ENCODE results near the gene MAPK1. TPM values are rescaled to one million over a fixed set of nuclear protein-coding genes. Genes with fewer than 3 reads are reported as not detected.
"Not testable (repeated sequence)": the region's sequence is repeated elsewhere in the genome, so short reads cannot be mapped to it uniquely, and the experiment has no call there.

Gene MAPK1
- total and polyA plus RNA-seq, 4 donors = 16.3 to 154 (median 54.3) TPM

DNA sequence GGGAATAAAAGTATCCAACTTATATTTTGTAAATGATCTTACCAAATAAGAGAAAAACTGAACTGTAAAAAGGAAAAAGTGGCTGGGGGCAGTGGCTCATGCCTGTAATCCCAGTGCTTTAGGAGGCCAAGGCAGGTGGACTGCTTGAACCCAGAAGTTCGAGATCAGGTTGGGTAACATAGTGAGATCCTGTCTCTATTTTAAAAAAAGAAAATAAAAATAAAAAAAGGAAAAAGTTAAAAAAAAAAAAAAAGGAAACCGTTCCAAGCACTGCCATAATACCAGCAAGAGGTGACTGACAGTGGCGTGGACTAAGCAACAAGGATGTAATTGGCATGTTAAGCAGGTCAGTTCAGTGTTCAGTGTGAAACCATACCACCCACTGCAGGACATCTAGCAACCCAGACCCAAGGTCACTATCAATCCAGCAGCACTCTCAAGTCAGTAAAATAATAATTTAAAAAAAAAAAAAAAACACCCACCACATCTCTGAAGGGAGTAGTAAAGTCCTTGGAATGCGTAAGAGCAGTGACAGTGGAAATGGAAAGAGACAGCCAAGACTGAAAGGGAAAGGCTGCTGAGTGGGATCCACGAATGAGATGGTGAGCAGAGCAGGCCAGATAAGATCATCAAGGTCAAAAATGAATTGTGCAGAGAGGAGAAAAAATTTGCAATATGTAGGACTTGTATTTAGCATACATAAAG is 43.6 kb downstream of the MAPK1 start:
- WGBS, 2 donors = 70 to 78% methylated on average over 5 of the region's 5 CpGs
- Histone ChIP-seq H3K36me3 (ENCODE audit: control insufficient read depth in 4 of 4, insufficient read depth in 4 of 4, low read length in 4 of 4) (no peaks in the 10 kb centered on the region), H3K27ac (ENCODE audit: low read depth in 1 of 2, low read length in 1 of 2) (no peak overlapping the region), H3K4me1 (ENCODE audit: control insufficient read depth in 5 of 5, insufficient read depth in 5 of 5, low read length in 5 of 5) (peaks cover 0 to 19% (median 0%) of the 10 kb centered on the region in 5 donors), H3K9ac (ENCODE audit: insufficient read depth in 1 of 2, low read length in 2 of 2) (no peak overlapping the region), H3K27me3 (ENCODE audit: control insufficient read depth in 3 of 3, insufficient read depth in 3 of 3, low read length in 2 of 3) (no peaks in the 10 kb centered on the region), H3K4me3 (no peak overlapping the region), H3K9me3 (ENCODE audit: control insufficient read depth in 4 of 4, insufficient read depth in 3 of 4, low read length in 3 of 4) (no peaks in the 10 kb centered on the region)
- ATAC-seq (ENCODE audit: insufficient read depth, low FRiP score) = no peak
- TF ChIP-seq, protein P1, sequence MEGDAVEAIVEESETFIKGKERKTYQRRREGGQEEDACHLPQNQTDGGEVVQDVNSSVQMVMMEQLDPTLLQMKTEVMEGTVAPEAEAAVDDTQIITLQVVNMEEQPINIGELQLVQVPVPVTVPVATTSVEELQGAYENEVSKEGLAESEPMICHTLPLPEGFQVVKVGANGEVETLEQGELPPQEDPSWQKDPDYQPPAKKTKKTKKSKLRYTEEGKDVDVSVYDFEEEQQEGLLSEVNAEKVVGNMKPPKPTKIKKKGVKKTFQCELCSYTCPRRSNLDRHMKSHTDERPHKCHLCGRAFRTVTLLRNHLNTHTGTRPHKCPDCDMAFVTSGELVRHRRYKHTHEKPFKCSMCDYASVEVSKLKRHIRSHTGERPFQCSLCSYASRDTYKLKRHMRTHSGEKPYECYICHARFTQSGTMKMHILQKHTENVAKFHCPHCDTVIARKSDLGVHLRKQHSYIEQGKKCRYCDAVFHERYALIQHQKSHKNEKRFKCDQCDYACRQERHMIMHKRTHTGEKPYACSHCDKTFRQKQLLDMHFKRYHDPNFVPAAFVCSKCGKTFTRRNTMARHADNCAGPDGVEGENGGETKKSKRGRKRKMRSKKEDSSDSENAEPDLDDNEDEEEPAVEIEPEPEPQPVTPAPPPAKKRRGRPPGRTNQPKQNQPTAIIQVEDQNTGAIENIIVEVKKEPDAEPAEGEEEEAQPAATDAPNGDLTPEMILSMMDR (IDR thresholded peaks at IDR 0.05; ENCODE audit: control extremely low read depth, extremely low read depth) = no peak
- no peak for DNase-seq

DNA sequence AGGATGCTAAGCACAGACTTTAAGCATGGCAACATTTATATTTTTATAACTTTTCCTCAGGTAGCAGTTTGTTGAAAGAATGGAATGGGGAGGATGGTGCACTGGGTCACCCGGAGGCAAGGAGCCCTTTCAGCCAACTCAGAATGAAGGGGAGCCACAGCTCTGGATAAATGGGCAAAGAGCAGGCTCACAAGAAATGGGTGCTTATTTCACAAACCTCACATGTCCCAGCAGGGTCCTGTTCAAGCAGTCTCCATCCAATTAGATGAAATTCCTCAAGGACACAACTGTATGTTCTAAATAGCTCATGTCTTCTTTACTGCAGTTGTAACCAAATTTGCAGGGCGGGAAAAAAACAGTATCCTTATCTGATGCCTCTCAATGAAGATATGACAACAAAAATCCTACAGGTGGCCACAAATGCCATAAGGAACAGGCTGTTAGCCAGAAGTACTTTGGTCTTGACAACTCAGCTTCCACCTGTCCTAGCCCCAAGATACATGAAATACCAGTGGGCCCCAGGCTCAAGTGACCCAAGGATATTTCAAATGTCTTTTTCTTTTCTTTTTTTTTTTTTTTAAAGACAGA is 48.2 kb downstream of the MAPK1 start:
- no peak for DNase-seq
- WGBS, 2 donors = 93 to 98% methylated on average over 2 of the region's 2 CpGs
- H3K4me1 ChIP-seq (ENCODE audit: control insufficient read depth in 5 of 5, insufficient read depth in 5 of 5, low read length in 5 of 5) = peaks cover 0 to 30% (median 14%) of the 10 kb centered on the region in 5 donors
- TF ChIP-seq, protein P1 (IDR thresholded peaks at IDR 0.05; ENCODE audit: control extremely low read depth, extremely low read depth) = no peak
- no peaks in the 10 kb centered on the region for H3K9me3 ChIP-seq (ENCODE audit: control insufficient read depth in 4 of 4, insufficient read depth in 3 of 4, low read length in 3 of 4)
- H3K27me3 ChIP-seq (ENCODE audit: control insufficient read depth in 3 of 3, insufficient read depth in 3 of 3, low read length in 2 of 3) = no peaks in the 10 kb centered on the region
- no peaks in the 10 kb centered on the region for H3K36me3 ChIP-seq (ENCODE audit: control insufficient read depth in 4 of 4, insufficient read depth in 4 of 4, low read length in 4 of 4)
- ATAC-seq (ENCODE audit: insufficient read depth, low FRiP score) = no peak
- no peak overlapping the region for H3K9ac ChIP-seq (ENCODE audit: insufficient read depth in 1 of 2, low read length in 2 of 2)
- H3K27ac ChIP-seq (ENCODE audit: low read depth in 1 of 2, low read length in 1 of 2) = no peak overlapping the region
- no peak overlapping the region for H3K4me3 ChIP-seq

DNA sequence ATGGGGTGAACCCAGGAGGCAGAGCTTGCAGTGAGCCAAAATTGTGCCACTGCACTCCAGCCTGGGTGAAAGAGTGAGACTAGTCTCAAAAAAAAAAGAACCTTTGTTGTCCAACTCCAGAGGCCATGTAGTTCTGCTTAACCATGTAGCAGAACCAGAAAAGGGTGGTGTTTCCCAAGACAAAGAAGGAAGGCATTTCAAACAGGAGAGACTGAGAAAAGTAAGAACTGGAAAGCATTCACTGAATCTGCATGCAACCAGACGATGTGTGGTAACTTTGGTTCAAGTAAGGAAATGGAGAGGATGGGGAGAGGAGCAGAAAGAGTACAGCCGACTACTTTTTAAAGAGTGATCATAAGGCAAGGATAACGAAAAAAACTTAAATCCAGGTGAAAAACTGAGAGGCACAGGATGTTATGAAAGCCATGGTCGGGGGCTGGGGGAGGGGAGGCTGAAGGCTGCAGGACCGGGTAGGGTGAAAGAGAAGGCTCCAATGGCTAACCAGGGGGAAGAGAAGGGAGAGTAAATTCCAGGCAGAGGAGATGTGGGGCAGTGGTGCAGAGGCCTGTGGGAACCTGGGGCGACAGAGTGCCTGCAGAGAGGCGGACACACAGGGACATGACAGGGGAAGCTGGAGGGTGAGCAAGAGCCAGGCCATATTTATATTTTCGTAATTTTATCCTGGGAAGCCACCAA is 48.8 kb downstream of the MAPK1 start:
- H3K4me1 ChIP-seq (ENCODE audit: control insufficient read depth in 5 of 5, insufficient read depth in 5 of 5, low read length in 5 of 5) = peaks cover 0 to 30% (median 14%) of the 10 kb centered on the region in 5 donors
- H3K27me3 ChIP-seq (ENCODE audit: control insufficient read depth in 3 of 3, insufficient read depth in 3 of 3, low read length in 2 of 3) = no peaks in the 10 kb centered on the region
- H3K9ac ChIP-seq (ENCODE audit: insufficient read depth in 1 of 2, low read length in 2 of 2) = no peak overlapping the region
- no peak overlapping the region for H3K4me3 ChIP-seq
- 40 to 66% methylated on average over 8 of the region's 8 CpGs for WGBS, 2 donors
- H3K36me3 ChIP-seq (ENCODE audit: control insufficient read depth in 4 of 4, insufficient read depth in 4 of 4, low read length in 4 of 4) = no peaks in the 10 kb centered on the region
- DNase-seq (peak in 1 of 3 donors; percentile 7), ATAC-seq (ENCODE audit: insufficient read depth, low FRiP score) (no peak)
- H3K27ac ChIP-seq (ENCODE audit: low read depth in 1 of 2, low read length in 1 of 2) = peak overlapping the region in 1 of 2 donors; percentile 40
- H3K9me3 ChIP-seq (ENCODE audit: control insufficient read depth in 4 of 4, insufficient read depth in 3 of 4, low read length in 3 of 4) = no peaks in the 10 kb centered on the region
- TF ChIP-seq, protein P1 (IDR thresholded peaks at IDR 0.05; ENCODE audit: control extremely low read depth, extremely low read depth) = no peak

DNA sequence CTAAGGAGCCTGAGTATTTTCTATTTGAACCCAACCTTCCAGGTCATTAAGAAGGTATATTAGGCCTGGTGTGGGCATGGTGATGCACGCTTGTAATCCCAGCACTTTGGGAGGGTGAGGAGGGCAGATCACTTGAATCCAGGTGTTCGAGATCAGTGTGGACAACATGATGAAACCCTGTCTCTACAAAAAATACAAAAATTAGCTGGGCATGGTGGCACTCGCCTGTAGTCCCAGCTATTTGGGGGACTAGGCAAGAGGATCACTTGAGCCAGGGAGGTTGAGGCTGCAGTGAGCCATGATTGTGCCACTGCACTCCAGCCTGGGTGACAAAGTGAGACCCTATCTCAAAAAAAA is 50.0 kb downstream of the MAPK1 start:
- ATAC-seq (ENCODE audit: insufficient read depth, low FRiP score); H3K4me3 ChIP-seq; DNase-seq; H3K36me3 ChIP-seq (ENCODE audit: control insufficient read depth in 4 of 4, insufficient read depth in 4 of 4, low read length in 4 of 4); H3K9me3 ChIP-seq (ENCODE audit: control insufficient read depth in 4 of 4, insufficient read depth in 3 of 4, low read length in 3 of 4); H3K9ac ChIP-seq (ENCODE audit: insufficient read depth in 1 of 2, low read length in 2 of 2); H3K27me3 ChIP-seq (ENCODE audit: control insufficient read depth in 3 of 3, insufficient read depth in 3 of 3, low read length in 2 of 3): not testable (repeated sequence)
- H3K27ac ChIP-seq (ENCODE audit: low read depth in 1 of 2, low read length in 1 of 2) = peak overlapping the region in 1 of 2 donors; percentile 81
- 86 to 88% methylated on average over 3 of the region's 3 CpGs for WGBS, 2 donors
- peaks cover 0 to 30% (median 14%) of the 10 kb centered on the region in 5 donors for H3K4me1 ChIP-seq (ENCODE audit: control insufficient read depth in 5 of 5, insufficient read depth in 5 of 5, low read length in 5 of 5)

Measured in lung (tissue), 12 donors.